ENCODE data around the gene SPHKAP.

The SPHKAP gene

DNA sequence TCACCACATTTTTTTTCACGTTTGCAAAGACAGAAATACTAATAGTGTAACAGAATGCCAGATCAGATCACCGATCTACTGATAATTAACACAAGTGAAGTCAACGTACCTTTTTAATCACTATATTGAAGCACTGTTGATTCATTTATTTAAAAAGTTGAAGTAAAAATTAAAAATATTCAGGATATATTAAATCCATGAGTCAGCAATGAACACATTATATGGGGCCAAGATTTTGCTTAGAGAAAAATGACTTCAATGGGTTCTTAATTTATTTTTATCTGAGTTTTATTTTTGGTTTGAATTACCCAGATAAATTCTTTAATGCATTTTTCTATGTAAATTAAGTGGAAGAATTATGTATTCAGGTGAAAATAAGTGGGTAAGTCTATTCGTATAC is 14.2 kb downstream of the SPHKAP start:
- ChIA-PET CTCF (no interaction called here), POLR2A (no interaction called here)
- DNase-seq (ENCODE audit: extremely low spot score), result no peak
- TF ChIP-seq ELF4 (IDR thresholded peaks at IDR 0.05), result no peak
- TF ChIP-seq LEF1 (IDR thresholded peaks at IDR 0.05; ENCODE audit: borderline replicate concordance), result no peak
- TF ChIP-seq SUZ12 (IDR thresholded peaks at IDR 0.05), result no peak
- TF ChIP-seq FOXM1 (IDR thresholded peaks at IDR 0.05; ENCODE audit: borderline replicate concordance), result no peak
- TF ChIP-seq NFRKB (IDR thresholded peaks at IDR 0.05), result no peak
- TF ChIP-seq L3MBTL2 (conservative IDR thresholded peaks at IDR 0.05), result no peak
- TF ChIP-seq SP1 (IDR thresholded peaks at IDR 0.05), result no peak
- TF ChIP-seq HDGF (IDR thresholded peaks at IDR 0.05; ENCODE audit: borderline replicate concordance), result no peak
- TF ChIP-seq FOXK2 (IDR thresholded peaks at IDR 0.05), result no peak
- TF ChIP-seq ZNF384 (IDR thresholded peaks at IDR 0.05), result no peak
- no peak for TF ChIP-seq FOXA1 (IDR thresholded peaks at IDR 0.05)
- TF ChIP-seq TARDBP (IDR thresholded peaks at IDR 0.05), result no peak

DNA sequence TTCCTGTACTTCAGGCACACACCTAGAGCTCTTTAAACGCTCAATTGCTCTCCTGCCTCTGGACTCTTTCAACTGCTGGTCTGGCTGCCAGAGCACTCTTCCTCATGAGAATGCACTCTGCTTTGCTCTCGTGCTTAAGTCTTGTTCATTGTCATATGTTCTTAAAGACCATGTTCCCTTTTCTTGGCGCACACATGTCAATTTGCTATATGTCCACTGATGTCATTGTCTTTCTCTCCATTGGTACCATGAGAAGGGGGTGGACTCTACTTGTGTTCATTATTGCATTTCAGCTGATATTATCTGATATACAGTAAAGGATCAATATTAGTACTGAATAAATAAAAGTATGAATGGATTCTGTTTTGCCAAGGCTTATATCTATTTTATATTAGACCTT is 16.8 kb downstream of the SPHKAP start:
- DNase-seq (ENCODE audit: extremely low spot score), result no peak
- ChIA-PET POLR2A (no interaction called here), CTCF (no interaction called here)
- TF ChIP-seq ELF4 (IDR thresholded peaks at IDR 0.05) (no peak), FOXA1 (IDR thresholded peaks at IDR 0.05) (no peak), CTBP1 (IDR thresholded peaks at IDR 0.05; ENCODE audit: borderline replicate concordance) (no peak), FOXK2 (IDR thresholded peaks at IDR 0.05) (no peak), ZNF384 (IDR thresholded peaks at IDR 0.05) (no peak), TARDBP (IDR thresholded peaks at IDR 0.05) (no peak), FOXM1 (IDR thresholded peaks at IDR 0.05; ENCODE audit: borderline replicate concordance) (no peak), SUZ12 (IDR thresholded peaks at IDR 0.05) (no peak), LEF1 (IDR thresholded peaks at IDR 0.05; ENCODE audit: borderline replicate concordance) (no peak), ARNT (IDR thresholded peaks at IDR 0.05) (no peak), HDGF (IDR thresholded peaks at IDR 0.05; ENCODE audit: borderline replicate concordance) (no peak), SP1 (IDR thresholded peaks at IDR 0.05) (no peak), L3MBTL2 (conservative IDR thresholded peaks at IDR 0.05) (no peak), BHLHE40 (IDR thresholded peaks at IDR 0.05; ENCODE audit: borderline replicate concordance) (no peak)
- TF ChIP-seq, protein P1, sequence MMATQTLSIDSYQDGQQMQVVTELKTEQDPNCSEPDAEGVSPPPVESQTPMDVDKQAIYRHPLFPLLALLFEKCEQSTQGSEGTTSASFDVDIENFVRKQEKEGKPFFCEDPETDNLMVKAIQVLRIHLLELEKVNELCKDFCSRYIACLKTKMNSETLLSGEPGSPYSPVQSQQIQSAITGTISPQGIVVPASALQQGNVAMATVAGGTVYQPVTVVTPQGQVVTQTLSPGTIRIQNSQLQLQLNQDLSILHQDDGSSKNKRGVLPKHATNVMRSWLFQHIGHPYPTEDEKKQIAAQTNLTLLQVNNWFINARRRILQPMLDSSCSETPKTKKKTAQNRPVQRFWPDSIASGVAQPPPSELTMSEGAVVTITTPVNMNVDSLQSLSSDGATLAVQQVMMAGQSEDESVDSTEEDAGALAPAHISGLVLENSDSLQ (IDR thresholded peaks at IDR 0.05), result no peak

DNA sequence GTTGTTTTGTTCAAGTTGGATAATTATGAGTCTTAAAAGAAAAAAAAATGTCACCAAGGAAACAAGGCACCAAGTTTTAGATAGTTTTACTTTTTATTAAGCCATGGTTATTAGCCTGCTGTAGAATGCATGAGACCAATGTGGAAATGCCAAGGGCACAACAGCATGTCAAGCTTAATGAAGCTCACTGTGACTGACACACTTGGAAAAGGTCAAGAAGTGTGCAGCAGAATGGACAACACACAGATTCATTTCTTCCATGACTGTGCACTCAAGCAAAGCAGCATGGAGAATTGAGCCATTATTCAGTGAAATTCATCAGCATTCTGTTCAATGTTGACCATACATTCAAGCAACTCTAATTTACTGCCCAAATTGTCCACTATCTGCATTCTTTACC is 23.6 kb downstream of the SPHKAP start:
- ChIA-PET CTCF (no interaction called here), POLR2A (no interaction called here)
- no peak for TF ChIP-seq SP1 (IDR thresholded peaks at IDR 0.05)
- no peak for TF ChIP-seq ARNT (IDR thresholded peaks at IDR 0.05)
- no peak for DNase-seq (ENCODE audit: extremely low spot score)

DNA sequence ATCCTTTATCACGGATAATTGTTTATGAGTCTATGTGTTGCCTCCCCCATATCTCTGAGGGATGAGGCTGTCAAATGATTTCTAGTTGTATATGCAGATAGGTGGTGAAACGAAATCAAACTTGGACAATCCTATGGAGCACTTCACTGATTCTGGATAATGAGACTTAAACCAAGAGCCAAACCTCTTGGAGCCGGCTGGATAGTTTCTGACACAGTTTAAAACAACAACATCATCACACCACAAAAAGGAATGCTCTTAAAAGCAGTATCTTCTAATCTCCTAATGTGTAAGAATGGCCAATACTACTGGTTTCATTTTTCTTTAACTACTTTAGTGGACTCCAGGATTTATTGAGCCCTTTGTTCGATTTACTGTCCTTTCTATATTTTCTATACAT is 36.5 kb downstream of the SPHKAP start:
- TF ChIP-seq SP1 (IDR thresholded peaks at IDR 0.05), result no peak
- TF ChIP-seq LEF1 (IDR thresholded peaks at IDR 0.05; ENCODE audit: borderline replicate concordance), result no peak
- no peak for TF ChIP-seq FOXA1 (IDR thresholded peaks at IDR 0.05)
- no peak for TF ChIP-seq ELF4 (IDR thresholded peaks at IDR 0.05)
- TF ChIP-seq ARNT (IDR thresholded peaks at IDR 0.05), result no peak
- CTCF ChIA-PET, result no interaction called here
- POLR2A ChIA-PET, result no interaction called here
- no peak for DNase-seq (ENCODE audit: extremely low spot score)

DNA sequence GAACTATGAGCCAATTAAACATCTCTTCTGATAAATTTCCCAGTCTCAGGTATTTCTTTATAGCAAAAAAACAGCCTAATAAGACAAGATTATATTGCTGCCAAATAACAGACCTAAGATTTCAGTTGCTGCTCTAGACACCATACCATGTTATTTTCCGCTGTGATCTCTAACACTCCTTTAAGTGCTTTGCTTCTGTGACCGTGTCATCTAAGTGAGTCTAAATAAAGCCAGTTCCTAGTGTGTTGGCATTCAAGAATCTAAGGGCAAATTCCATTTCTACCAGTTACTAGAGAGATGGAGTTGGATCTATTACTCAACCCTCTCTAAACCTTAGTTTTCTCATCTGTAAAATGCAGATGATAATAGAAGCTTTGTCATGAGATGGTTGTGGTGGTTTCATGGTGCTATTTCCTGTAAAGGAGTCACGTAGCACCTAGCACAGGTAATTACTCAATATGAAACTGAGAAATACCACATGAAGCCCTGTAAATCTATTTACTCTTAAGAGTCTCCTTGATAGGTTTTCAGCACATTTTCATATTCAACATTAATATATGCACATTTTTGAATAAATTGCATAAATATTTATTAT is 40.5 kb downstream of the SPHKAP start:
- no peak for DNase-seq (ENCODE audit: extremely low spot score)
- no peak for TF ChIP-seq L3MBTL2 (conservative IDR thresholded peaks at IDR 0.05)
- TF ChIP-seq TARDBP (IDR thresholded peaks at IDR 0.05), result no peak
- no peak for TF ChIP-seq FOXM1 (IDR thresholded peaks at IDR 0.05; ENCODE audit: borderline replicate concordance)
- no peak for TF ChIP-seq ZNF384 (IDR thresholded peaks at IDR 0.05)
- TF ChIP-seq ELF4 (IDR thresholded peaks at IDR 0.05), result no peak
- TF ChIP-seq NFRKB (IDR thresholded peaks at IDR 0.05), result no peak
- no peak for TF ChIP-seq ARNT (IDR thresholded peaks at IDR 0.05)
- no peak for TF ChIP-seq FOXK2 (IDR thresholded peaks at IDR 0.05)
- TF ChIP-seq HDGF (IDR thresholded peaks at IDR 0.05; ENCODE audit: borderline replicate concordance), result no peak
- no peak for TF ChIP-seq SUZ12 (IDR thresholded peaks at IDR 0.05)
- no peak for TF ChIP-seq SP1 (IDR thresholded peaks at IDR 0.05)
- TF ChIP-seq, protein P1 (IDR thresholded peaks at IDR 0.05), result no peak
- TF ChIP-seq FOXA1 (IDR thresholded peaks at IDR 0.05), result no peak
- no peak for TF ChIP-seq BHLHE40 (IDR thresholded peaks at IDR 0.05; ENCODE audit: borderline replicate concordance)
- TF ChIP-seq CTBP1 (IDR thresholded peaks at IDR 0.05; ENCODE audit: borderline replicate concordance), result no peak
- TF ChIP-seq LEF1 (IDR thresholded peaks at IDR 0.05; ENCODE audit: borderline replicate concordance), result no peak
- POLR2A ChIA-PET, result no interaction called here
- CTCF ChIA-PET, result no interaction called here

DNA sequence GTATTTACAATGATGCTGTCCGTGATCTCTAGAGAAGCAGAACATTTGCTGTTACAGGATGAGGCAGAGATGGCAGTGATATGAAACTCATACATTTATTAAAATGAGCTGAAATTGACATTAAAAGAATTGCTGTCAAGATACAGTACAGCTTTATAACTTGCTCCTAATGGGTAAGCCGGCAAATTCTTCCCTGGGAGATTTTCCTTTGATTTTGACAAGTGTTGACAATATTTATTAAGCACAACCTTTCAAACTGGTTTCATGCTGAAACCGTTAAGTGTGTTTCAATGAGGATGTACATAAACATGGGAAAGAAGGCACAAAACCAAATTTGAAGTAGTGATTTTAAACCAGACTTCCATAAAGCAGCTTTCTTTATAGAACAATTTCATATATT is 45.5 kb downstream of the SPHKAP start:
- ChIA-PET POLR2A (no interaction called here), CTCF (no interaction called here)
- TF ChIP-seq BHLHE40 (IDR thresholded peaks at IDR 0.05; ENCODE audit: borderline replicate concordance), result no peak
- no peak for TF ChIP-seq CTBP1 (IDR thresholded peaks at IDR 0.05; ENCODE audit: borderline replicate concordance)
- no peak for TF ChIP-seq FOXA1 (IDR thresholded peaks at IDR 0.05)
- TF ChIP-seq L3MBTL2 (conservative IDR thresholded peaks at IDR 0.05), result no peak
- no peak for TF ChIP-seq FOXK2 (IDR thresholded peaks at IDR 0.05)
- no peak for TF ChIP-seq HDGF (IDR thresholded peaks at IDR 0.05; ENCODE audit: borderline replicate concordance)
- no peak for TF ChIP-seq FOXM1 (IDR thresholded peaks at IDR 0.05; ENCODE audit: borderline replicate concordance)
- TF ChIP-seq TARDBP (IDR thresholded peaks at IDR 0.05), result no peak
- TF ChIP-seq, protein P1 (IDR thresholded peaks at IDR 0.05), result no peak
- no peak for TF ChIP-seq NFRKB (IDR thresholded peaks at IDR 0.05)
- no peak for TF ChIP-seq ZNF384 (IDR thresholded peaks at IDR 0.05)
- no peak for TF ChIP-seq LEF1 (IDR thresholded peaks at IDR 0.05; ENCODE audit: borderline replicate concordance)
- TF ChIP-seq ARNT (IDR thresholded peaks at IDR 0.05), result no peak
- DNase-seq (ENCODE audit: extremely low spot score), result no peak
